Aorta (tissue), 5 donors: ENCODE results near the gene OTULINL. TPM values are rescaled to one million over a fixed set of nuclear protein-coding genes. Genes with fewer than 3 reads are reported as not detected.

Experiments used
- ATAC-seq: fragments of 200-7000 bp; cut with Tn5 transposase; one replicate; pipeline ENCODE4 v1.9.1; 2022; ENCODE audit warnings: moderate library complexity; ENCODE audit not compliant: low FRiP score
- DNase-seq, 2 donors: peaks; one replicate each; pipeline ENCODE4 v3.0.0-alpha.2; 2020
- H3K27ac ChIP-seq, 2 donors: one replicate each; pipeline ENCODE4 v1.5.1; 2013; ENCODE audit warnings: low read length in 2 of 2, mild to moderate bottlenecking in 2 of 2, moderate library complexity in 2 of 2, control low read depth in 1 of 2, inconsistent platforms in 1 of 2, low read depth in 1 of 2
- H3K27me3 ChIP-seq, 2 donors: one replicate each; pipeline ENCODE4 v1.6.1; 2013; ENCODE audit warnings: control low read depth in 1 of 2, low read length in 1 of 2, mild to moderate bottlenecking in 1 of 2, moderate library complexity in 1 of 2; ENCODE audit not compliant: insufficient read depth in 2 of 2, control insufficient read depth in 1 of 2
- H3K36me3 ChIP-seq, 2 donors: one replicate each; pipeline ENCODE4 v1.6.1; 2013; ENCODE audit warnings: control low read depth in 1 of 2, low read length in 1 of 2, mild to moderate bottlenecking in 1 of 2; ENCODE audit not compliant: insufficient read depth in 2 of 2, control insufficient read depth in 1 of 2
- H3K4me1 ChIP-seq, 2 donors: one replicate each; pipeline ENCODE4 v1.6.1; 2013; ENCODE audit warnings: low read length in 2 of 2, control low read depth in 1 of 2, mild to moderate bottlenecking in 1 of 2, moderate library complexity in 1 of 2; ENCODE audit not compliant: insufficient read depth in 2 of 2, control insufficient read depth in 1 of 2
- H3K4me3 ChIP-seq, 2 donors: one replicate each; pipeline ENCODE4 v1.5.1; 2013; ENCODE audit warnings: low read length in 2 of 2, control low read depth in 1 of 2, mild to moderate bottlenecking in 1 of 2
- H3K9me3 ChIP-seq: one replicate; pipeline ENCODE4 v1.6.1; 2013; ENCODE audit warnings: mild to moderate bottlenecking, low read length; ENCODE audit not compliant: control insufficient read depth
- WGBS, 2 donors: extraction: QIAGEN DNeasy Blood & Tissue Kit; methylation state at CpG; one replicate each; pipeline ENCODE4 v1.1.7; 2013; 5-methylcytosine and 5-hydroxymethylcytosine counted together
- intact Hi-C, 2 donors: fragments of 100-400 bp; cut with DNase I; formaldehyde crosslinking; loops; one replicate each; pipeline versions ENCODE4 v1.14.2 to v1.15.0; 2022
- polyA plus RNA-seq, 2 donors: library from polyadenylated mRNA; stranded (reverse); fragments of 200-250 nt; gene quantifications; one replicate each; pipeline ENCODE4 v1.2.3, GENCODE V29; 2013
- total RNA-seq, 2 donors: library from RNA; stranded (reverse); fragmentation: NEBNext Ultra II Directional; extraction: Animal tissue kit (Norgen Biotek cat#: 25700); gene quantifications; one replicate each; pipeline ENCODE4 v1.2.1, GENCODE V29; 2021
- donor health status: healthy with polysubstance abuse.
- donor health status: Bipolar disorder and iron deficiency.
- donor health status: DM: no; HTN: no; CAD: no.
- donor health status: DM: no; HTN: no; CAD: no.
- donor health status: DM: yes; HTN: yes; CAD: no.

OTULINL gene
- total and polyA plus RNA-seq, 4 donors: 0.69 to 17.6 (median 5.6) TPM

- Histone ChIP-seq H3K36me3 (no peaks in the 10 kb centered on the region), H3K27me3 (no peaks in the 10 kb centered on the region), H3K27ac (no peak overlapping the region), H3K4me3 (no peak overlapping the region), H3K9me3 (no peaks in the 10 kb centered on the region), H3K4me1 (no peaks in the 10 kb centered on the region)
- WGBS, 2 donors: 9 to 10% methylated on average over 3 of the region's 3 CpGs
- no peak for ATAC-seq
- intact Hi-C loops: no loop called here
- DNase-seq: peak; percentile 56 to 79
These were observed 46.8 kb downstream of the OTULINL start for GRCh38 chr5:14628346-14628745.

- Histone ChIP-seq H3K36me3 (no peaks in the 10 kb centered on the region), H3K27ac (no peak overlapping the region), H3K4me3 (no peak overlapping the region), H3K4me1 (no peaks in the 10 kb centered on the region), H3K9me3 (no peaks in the 10 kb centered on the region), H3K27me3 (no peaks in the 10 kb centered on the region)
- intact Hi-C loops: no loop called here
- 82 to 92% methylated on average over 2 of the region's 2 CpGs for WGBS, 2 donors
- ATAC-seq (no peak), DNase-seq (no peak)
These were observed 49.1 kb downstream of the OTULINL start for GRCh38 chr5:14630671-14631070.

GRCh38 chr5:14635656-14636055 is 54.1 kb downstream of the OTULINL start:
- Histone ChIP-seq H3K4me1 (no peaks in the 10 kb centered on the region), H3K4me3 (no peak overlapping the region), H3K27ac (no peak overlapping the region), H3K27me3 (no peaks in the 10 kb centered on the region), H3K9me3 (no peaks in the 10 kb centered on the region), H3K36me3 (no peaks in the 10 kb centered on the region)
- intact Hi-C loops: no loop called here
- ATAC-seq (no peak), DNase-seq (no peak)
- 76 to 79% methylated on average over 2 of the region's 2 CpGs for WGBS, 2 donors

- Histone ChIP-seq H3K27me3 (no peaks in the 10 kb centered on the region), H3K4me1 (no peaks in the 10 kb centered on the region), H3K27ac (no peak overlapping the region), H3K9me3 (no peaks in the 10 kb centered on the region), H3K36me3 (no peaks in the 10 kb centered on the region), H3K4me3 (no peak overlapping the region)
- DNase-seq (no peak), ATAC-seq (no peak)
- intact Hi-C loops: loop anchor here (10.0 kb wide), 3 partner anchors 146 to 656 kb away; no protein-coding TSS in a partner anchor
- WGBS, 2 donors: 60 to 68% methylated on average over 10 of the region's 10 CpGs
These were observed 59.2 kb downstream of the OTULINL start for GRCh38 chr5:14640765-14641164.

GRCh38 chr5:14644623-14645237 is 63.1 kb downstream of the OTULINL start:
- no peaks in the 10 kb centered on the region for H3K9me3 ChIP-seq
- H3K4me1 ChIP-seq: no peaks in the 10 kb centered on the region
- H3K27ac ChIP-seq: no peak overlapping the region
- intact Hi-C loops: loop anchor here (5.0 to 10.0 kb wide), 4 partner anchors 150 to 660 kb away; no protein-coding TSS in a partner anchor
- DNase-seq (no peak), ATAC-seq (no peak)
- 84 to 86% methylated on average over 1 of the region's 1 CpG for WGBS, 2 donors
- H3K27me3 ChIP-seq: no peaks in the 10 kb centered on the region
- H3K4me3 ChIP-seq: no peak overlapping the region
- no peaks in the 10 kb centered on the region for H3K36me3 ChIP-seq

- ATAC-seq: no peak
- no peaks in the 10 kb centered on the region for H3K27me3 ChIP-seq
- H3K36me3 ChIP-seq: no peaks in the 10 kb centered on the region
- H3K4me3 ChIP-seq: no peak overlapping the region
- intact Hi-C loops: no loop called here
- H3K4me1 ChIP-seq: no peaks in the 10 kb centered on the region
- 84 to 85% methylated on average over 3 of the region's 3 CpGs for WGBS, 2 donors
- H3K27ac ChIP-seq: no peak overlapping the region
- H3K9me3 ChIP-seq: no peaks in the 10 kb centered on the region
- DNase-seq: no peak
These were observed 68.5 kb downstream of the OTULINL start for GRCh38 chr5:14650052-14650451.

- no peak overlapping the region for H3K27ac ChIP-seq
- 67% methylated on average over 4 of the region's 4 CpGs for WGBS, 2 donors
- H3K9me3 ChIP-seq: no peaks in the 10 kb centered on the region
- no peaks in the 10 kb centered on the region for H3K27me3 ChIP-seq
- DNase-seq (no peak), ATAC-seq (no peak)
- intact Hi-C loops: no loop called here
- H3K4me3 ChIP-seq: no peak overlapping the region
- H3K36me3 ChIP-seq: no peaks in the 10 kb centered on the region
- no peaks in the 10 kb centered on the region for H3K4me1 ChIP-seq
These were observed 73.7 kb downstream of the OTULINL start for GRCh38 chr5:14655146-14655741.

- H3K4me3 ChIP-seq: no peak overlapping the region
- no peaks in the 10 kb centered on the region for H3K9me3 ChIP-seq
- no peaks in the 10 kb centered on the region for H3K4me1 ChIP-seq
- WGBS, 2 donors: 46 to 67% methylated on average over 2 of the region's 2 CpGs
- H3K36me3 ChIP-seq: no peaks in the 10 kb centered on the region
- no peak overlapping the region for H3K27ac ChIP-seq
- DNase-seq (no peak), ATAC-seq (no peak)
- intact Hi-C loops: no loop called here
- no peaks in the 10 kb centered on the region for H3K27me3 ChIP-seq
These were observed 75.3 kb downstream of the OTULINL start for GRCh38 chr5:14656898-14657297.
